Islet of Langerhans (tissue), 1 donor: ENCODE measurements around the gene TCAF1.
A peak's percentile ranks its signal among the peaks of the same experiment; 100 is the strongest.

ENCODE experiments used
- FAIRE-seq: peaks from one replicate; lab custom pipeline; 2011; peaks lifted over from hg19 to GRCh38; lab: Jason Lieb, UNC

The TCAF1 gene, protein sequence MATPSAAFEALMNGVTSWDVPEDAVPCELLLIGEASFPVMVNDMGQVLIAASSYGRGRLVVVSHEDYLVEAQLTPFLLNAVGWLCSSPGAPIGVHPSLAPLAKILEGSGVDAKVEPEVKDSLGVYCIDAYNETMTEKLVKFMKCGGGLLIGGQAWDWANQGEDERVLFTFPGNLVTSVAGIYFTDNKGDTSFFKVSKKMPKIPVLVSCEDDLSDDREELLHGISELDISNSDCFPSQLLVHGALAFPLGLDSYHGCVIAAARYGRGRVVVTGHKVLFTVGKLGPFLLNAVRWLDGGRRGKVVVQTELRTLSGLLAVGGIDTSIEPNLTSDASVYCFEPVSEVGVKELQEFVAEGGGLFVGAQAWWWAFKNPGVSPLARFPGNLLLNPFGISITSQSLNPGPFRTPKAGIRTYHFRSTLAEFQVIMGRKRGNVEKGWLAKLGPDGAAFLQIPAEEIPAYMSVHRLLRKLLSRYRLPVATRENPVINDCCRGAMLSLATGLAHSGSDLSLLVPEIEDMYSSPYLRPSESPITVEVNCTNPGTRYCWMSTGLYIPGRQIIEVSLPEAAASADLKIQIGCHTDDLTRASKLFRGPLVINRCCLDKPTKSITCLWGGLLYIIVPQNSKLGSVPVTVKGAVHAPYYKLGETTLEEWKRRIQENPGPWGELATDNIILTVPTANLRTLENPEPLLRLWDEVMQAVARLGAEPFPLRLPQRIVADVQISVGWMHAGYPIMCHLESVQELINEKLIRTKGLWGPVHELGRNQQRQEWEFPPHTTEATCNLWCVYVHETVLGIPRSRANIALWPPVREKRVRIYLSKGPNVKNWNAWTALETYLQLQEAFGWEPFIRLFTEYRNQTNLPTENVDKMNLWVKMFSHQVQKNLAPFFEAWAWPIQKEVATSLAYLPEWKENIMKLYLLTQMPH

DNA sequence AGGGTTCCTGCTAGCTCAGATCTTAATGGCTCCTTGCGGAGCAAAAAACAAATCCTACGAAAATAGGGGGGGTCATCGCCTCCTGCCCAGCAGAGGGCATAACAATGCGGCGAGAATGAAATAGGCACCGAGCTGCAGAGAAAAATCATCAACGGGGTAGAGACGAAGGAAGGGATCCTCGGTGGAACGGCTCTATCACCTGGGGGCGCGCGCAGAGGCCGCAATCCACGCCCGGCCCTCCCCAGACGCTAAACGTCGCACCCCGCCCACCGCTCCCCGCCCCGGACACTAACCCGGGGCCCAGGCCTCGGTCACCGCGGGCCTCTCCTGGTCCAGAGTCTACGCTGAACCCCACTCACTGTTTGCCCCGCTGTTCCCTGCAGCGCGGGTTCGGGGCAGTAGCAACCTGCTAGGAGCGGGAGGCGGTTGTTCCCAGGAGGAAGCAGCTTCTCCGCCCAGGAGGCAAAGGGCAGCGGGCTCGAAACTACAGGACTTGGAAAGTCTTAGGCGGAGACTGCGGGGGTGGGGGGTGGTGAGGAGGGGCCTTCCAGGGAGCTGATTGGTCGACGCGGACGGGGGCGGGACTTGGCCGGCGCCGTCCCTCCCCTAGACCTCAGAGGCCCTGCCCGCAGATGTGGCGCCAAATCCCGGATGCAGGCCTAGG is at the start of gene TCAF1:
TSS of gene TCAF1 (minus strand) at position 509 of the 664 bp plus-strand sequence. CDS start 25,568 bp downstream, outside the sequence.
- FAIRE-seq, result peak; percentile 17

DNA sequence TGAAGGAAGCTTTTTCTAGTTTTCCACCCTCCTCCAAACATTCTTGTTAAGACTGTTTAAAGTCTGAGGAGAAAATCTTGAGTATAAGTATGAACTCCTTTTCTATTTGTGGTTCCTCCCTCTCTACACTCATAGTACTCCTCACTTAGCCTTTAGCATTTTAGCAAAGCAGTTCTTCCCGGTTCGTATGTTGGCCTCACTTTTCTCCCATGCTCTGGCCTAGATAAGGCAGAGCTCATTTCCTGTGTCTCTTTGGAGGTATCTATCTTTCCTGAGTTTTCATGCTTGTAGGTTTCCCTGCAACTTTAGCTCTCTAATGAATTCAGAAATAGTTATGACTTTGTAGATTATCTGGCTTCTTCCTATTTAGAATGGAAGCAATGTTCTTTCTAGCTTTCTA is 46.8 kb upstream of the TCAF1 start:
- FAIRE-seq, result no peak

DNA sequence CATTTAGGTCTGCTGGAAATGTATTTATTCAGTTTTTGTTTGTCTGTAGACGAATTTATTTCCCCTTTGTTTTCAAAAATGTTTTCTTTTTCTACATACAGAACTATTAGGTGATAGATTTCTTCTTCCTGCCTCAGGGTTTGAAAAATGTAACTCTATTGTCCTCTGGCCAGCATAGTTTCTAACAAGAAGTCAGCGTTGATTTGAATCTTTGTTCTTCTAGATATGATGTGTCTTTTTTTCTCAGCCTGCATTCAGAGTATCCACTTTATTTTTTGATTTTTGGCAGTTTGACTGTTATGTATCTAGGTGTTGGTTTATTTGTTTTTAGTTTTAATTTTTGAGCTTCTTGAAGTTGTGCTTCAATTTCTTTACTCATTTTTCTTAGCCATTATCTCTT is 45.1 kb upstream of the TCAF1 start:
- no peak for FAIRE-seq

DNA sequence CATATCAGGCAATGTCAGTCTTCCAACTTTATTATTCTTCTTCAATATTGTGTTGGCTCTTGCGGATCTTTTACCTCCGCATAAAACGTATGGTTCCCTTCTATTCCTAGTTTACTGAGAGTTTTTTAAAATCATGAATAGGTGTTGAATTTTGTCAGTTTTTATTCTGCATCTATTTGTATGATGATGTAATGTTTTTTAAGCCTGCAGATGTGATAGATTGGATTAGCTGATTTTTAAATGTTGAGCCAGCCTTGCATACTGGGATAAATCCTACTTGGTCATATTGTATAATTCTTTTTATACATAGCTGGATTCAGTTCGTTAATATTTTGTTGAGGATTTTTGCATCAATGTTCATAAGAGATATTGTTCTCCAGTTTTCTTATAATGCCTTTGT is 43.4 kb upstream of the TCAF1 start:
- no peak for FAIRE-seq

DNA sequence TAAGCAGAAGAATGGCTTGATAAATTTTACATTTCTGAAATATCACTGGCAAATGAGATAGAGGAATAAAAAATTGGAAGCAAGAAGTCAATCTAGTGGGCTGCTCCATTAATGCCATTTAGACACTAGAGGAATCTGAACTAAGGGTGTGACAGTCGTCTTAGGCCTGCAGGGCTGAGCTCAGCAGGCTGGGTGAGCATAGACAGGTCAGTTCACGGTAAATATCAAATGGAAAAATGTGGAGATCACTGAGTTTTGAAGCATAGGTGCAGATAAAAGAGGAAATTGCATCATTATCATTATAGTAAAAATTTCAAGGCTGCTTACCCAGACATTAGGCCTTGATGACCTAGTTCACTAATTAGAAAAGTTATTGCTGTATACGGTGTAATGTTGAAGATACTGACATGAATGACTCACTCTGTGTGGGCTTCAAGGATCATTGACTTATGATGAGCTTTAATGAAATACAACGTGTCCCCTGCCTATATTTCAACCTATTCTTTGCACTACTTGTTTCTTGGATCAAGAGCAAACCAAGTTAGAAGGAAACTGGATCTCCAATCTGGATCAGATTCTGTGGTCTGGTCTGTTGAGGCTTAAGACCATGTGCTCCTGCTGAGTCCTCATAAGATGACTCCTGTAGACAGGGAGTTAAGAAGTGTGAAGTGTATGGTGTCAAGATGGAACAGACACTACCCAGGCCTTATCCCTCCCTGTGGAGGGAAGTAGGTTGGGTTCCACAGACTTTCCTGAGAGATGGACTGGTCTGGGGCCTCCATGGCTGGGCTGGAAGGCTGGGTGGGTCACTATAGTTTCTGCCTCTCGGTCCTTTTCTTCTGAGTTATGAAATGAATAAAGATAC is 36.6 kb upstream of the TCAF1 start:
- FAIRE-seq, result no peak

DNA sequence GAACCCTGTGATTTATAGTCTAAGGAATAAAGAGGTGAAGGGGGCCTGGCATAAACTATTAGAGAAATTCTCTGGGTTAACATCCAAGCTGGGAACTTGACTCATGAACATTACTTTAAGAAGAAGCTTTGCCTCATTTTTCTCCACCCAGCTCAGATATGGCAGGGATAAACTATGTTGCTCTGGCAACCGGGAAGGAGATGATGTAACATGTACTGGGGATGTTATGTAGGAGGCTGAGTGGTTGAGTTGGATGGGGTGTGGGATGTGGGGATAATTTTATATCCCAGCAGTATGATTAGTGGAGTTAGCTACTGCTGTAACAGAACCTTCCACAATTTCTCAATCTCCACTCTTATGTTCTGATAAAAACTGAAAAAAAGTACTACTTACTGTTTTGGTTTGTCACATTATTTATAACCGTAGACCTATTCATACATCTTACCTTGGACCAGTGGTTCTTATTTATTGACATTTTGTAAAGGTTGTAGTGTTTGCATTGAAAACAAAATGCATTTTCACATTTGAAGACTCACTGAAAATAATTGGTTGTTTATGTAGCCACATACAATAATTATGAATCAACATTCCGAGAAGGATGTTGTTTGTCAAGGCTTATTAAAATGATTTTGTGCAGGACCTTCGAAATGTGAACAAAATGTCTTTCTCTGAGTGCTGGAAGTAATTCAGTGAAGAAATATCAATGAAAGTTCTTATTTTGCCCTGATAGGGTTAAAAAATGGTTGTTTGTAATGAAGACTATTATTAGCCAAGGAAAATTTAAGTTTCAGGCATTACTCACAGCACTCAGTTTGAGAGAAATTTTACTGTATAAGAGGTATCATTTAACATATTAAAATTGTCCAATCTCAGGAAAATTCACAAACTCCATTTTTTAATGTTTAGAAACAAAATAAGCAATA is 34.4 kb upstream of the TCAF1 start:
- no peak for FAIRE-seq

DNA sequence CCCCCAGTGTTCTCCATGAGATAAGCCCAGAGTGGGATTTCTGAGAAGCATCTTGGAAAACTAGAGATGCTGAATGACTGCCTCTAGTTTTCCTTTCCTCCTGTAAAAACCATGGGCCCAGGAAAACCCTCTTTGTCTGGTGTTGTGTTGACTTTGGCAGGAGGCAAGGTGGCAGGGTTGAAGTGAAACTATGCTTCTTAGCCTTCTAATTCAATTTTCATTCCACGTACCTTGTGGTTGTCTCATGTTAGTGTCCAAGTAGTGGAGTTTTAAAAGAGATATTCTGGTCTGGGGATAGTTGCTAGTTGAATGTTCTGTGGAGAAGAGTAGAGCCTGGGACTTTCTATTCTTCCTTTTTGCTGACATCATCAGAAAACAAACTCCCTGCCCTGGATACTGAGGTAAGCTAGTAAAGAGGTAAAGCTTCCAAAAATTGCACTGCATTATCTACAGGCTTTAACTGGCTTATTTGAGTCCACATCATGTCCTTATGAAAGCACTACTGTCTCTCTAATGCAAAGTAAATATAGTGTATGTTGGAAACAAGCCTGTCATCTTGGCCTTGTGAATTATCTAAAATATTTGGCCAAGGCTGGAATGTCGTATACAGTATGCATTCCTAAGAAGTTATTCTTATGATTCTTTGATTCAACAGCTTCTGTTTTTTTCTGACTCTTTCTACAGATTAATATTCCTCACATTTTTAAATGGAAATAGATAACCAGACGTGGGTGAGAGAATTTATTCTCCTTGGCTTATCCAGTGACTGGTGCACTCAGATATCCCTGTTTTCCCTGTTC is 32.8 kb upstream of the TCAF1 start, which contains the start of gene OR2F2:
TSS of gene OR2F2 (plus strand) at position 708 of the 800 bp plus-strand sequence. CDS start at position 708, 0 bp downstream.
- no peak for FAIRE-seq

DNA sequence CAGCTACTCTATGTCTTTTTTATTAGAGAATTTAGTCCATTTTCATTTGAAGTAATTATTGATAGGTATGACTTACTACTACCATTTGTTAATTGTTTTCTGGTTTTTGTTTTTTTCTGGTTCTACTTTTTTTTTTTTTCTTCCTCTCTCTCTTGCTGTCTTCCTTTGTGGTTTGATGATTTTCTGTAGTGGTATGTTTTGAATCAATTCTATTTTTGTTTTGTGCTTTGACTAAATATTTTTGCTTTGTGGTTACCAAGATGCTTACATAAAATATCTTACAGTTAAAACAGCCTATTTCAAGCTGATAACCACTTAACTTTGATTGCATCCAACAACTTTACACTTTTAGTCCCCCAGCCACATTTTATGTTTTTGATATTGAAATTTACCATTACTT is 29.8 kb upstream of the TCAF1 start:
- FAIRE-seq, result no peak

DNA sequence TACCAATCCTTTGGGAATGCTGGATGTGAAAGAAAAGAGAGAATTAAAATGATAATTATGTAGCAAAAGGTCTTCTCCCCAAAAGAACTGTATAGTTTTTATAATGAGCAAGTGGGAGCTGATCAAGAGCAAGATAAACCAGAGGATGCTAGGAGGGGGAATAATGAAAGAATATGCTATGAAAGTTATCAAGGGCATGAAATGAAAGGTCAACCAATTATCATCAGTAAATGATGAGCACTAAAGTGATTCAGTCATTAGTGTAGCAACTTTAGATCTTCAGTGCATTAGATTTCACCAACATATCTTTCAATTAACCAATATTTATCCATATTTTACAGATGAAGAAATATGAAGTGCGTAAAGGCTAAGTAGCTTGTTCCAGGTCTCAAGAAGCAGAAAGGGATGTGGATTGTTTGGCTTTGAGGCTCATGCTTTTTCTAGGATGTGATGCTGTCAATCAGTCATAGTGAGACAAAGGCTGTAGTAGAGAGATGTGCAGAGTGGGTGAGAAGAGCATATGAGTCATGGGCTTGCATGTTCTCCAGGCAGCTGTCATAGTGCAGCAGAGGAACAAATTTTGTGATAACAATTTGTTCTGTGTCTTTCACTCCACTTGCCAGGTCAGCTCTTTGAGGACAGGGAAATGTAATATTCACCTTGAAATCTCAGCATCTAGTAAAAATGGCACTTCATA is 27.4 kb upstream of the TCAF1 start:
- FAIRE-seq, result peak; percentile 56

DNA sequence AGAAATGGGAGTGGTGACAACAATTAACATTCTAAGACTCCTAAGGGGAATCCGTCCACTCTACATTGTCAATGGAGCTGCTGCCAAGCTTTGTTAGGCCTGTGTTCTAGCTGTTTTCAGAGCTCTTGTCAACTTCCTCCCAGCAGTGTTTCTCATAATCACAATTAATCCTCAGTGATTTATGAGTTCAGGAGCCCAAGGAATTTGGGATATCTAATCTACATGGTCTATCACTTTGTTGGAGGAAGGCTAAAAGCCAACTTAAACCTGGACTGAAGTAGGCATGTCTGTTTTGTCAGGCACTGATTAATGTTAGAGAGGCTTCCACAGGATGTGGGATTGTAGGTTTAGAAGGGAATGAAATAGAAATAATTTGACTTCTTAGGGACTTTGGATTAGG is 22.9 kb upstream of the TCAF1 start:
- no peak for FAIRE-seq

DNA sequence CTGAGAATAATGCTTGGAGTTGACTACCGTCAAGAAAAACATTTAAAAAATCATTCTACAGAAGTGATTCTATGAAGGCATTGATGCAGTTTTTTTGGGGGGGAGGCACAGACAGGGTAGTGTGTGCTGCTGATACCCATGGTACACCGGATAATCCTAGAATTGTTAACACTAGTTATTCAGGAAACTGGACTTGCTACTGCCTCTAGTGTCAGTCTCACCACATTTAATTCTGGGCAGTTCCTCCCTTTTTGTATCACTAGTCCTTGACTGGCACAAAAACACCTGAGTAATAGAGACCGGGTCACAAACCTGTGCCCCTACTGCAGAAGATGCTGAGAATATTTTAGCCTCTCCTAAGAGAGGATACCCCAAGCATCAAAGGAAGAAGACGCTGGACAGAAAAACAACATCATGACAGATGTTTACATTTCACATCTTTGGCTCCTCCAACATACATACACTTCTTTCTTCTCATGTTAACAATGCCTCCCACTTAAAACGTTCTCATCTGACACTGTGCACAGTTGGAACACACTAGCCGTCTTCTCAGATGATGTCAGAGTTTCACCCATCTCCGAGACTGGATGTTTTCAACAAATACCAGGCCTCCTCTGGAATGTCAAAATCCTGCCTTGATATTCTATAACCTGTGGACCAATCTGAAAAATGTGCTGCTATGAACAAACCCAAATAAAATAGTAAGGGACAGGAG is 13.1 kb upstream of the TCAF1 start:
- FAIRE-seq, result no peak

DNA sequence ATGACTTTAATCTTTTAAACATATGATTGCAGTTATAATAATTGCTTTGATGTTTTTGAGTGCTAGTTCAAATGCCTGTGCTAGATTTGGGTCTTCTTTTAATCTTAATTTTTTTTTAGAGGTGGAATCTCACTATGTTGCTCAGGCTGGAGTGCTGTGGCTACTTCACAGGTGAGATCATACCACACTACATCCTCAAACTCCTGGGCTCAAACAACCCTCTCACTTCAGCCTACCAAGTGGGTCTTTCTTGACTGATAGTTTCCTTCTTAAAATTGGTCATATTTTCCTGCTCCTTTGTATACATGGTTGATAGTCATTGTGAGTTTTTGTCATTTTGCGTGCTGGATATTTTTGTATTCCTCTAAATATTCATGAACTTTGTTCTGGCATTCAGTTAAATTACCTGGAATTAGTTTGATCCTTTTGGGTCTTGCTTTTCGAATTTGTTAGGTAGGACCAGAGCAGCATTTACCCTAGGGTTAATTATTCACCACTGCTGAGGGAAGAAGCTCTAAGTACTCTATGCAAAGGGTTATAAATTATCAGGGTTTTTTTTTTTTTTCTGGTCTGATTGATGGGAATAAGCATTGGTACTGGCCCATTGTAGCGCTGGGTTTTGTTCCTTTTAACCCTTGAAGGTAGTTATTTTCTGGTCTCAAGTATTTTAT is 12.1 kb upstream of the TCAF1 start:
- peak; percentile 45 for FAIRE-seq

DNA sequence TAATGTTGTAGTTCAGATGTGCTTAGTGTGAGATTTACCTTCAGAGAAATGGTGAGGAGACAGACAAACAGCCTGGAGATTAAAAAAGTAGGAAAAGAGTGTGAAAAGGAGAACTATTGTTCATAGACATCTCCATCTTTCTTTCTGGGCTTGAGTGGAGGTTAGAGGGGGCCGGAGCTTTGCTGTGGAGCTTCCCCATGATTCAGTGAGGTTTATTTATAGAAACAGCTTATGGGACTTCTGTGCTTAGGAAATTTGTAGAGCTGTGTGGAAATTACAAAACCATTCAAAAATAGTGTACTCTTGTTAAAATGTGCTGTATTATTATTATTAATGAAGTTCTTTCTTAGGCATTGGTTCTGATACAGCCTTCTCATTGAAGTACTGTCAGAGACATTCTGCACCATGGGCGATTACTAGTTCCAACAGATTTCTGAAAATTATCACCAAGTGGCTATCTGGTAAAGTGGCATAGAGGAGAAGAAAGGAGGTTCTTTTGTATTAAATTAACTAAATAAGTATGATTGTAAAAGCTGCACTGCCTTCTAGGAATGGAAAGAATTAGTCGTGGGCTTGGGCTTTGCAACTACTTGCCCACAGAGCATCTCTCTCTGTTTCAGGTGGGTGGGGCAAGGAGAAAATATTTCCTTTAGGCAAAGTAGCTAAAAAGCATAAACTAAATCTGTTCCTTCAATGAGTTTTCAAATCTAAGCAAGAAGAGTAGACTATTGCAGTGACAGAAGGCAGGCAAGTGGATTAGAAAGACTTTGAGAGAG is 8.7 kb upstream of the TCAF1 start:
- no peak for FAIRE-seq

DNA sequence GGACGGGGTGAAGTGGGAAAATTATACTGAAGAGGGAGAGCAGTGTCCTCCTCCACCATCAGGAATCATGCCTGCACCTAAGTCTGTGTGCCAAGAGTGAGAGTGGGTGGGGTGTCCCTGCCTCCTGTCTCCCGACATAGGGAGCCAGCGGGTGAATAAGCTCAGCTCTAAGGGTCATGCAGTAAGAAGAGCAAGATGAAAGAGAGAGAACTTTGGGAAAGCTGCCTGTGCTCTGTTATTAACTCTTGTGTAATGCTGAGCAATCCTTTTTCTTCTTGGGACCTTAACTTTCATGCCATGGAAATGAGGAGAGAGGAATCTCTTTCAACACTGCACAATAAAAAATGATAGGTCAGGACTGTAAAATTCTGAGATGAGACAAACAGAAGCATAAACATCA is 7.9 kb upstream of the TCAF1 start:
- FAIRE-seq, result no peak

DNA sequence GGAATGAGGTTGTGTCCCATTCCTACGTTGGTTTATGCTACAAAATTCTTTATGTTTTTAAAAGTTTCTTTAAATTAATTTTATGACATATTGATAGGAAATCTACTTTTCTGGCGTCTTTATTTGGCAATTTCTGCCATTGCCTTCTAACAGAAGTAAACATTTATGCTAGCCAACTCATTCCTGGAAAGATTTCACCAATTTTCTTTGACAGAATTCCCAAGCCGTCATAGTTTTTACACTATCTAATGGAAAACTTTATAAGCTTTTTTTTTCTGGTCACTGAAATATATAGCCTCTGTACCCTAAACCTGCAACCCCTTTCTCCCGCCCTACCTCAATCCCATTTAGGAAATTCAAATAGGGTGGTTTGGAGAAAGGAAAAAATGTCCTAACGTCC is 6.1 kb upstream of the TCAF1 start:
- FAIRE-seq, result no peak

DNA sequence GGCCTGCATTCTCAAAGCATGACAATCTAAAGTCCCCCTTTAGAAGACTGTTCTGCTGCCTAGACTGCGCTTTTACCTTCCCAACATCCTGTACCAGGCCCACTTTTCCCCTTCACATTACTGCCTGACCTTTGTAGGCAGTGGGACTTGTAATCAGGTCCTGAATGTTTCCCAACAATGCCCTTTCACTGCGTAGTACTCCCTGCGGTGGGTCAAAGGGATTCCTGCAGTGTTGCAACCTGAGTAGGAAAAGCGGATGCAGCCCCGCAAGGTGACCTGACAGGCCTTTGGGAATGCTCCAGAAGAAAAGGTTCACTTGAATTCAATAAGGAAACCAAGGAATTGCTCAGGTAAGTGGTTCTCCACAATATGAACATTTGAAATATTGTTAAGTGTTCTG is 4.9 kb upstream of the TCAF1 start:
- FAIRE-seq, result no peak

DNA sequence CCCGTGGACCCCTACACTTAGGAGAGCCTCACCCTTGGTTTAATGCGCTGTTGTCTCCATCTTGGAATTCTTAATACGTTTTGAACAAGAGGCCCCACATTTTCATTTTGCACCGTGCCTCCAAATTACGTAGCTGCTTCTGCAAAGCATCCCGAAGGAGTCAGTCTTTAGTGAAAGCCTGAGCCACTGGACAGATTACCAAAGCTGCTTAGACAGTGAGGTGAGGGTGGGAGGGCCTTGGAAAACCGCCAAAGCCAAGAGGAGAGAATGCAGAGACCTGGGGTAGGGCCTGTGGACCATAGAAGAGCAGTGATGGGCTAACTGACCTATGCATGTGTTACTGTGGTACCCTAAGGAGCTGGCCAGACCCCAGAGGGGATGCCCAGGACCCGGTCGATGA is 4.2 kb upstream of the TCAF1 start:
- FAIRE-seq, result no peak
